ENCODE results near the gene PTDSS2.

PTDSS2 gene

GRCh38 chr11:490186-490929, 40.3 kb downstream of the PTDSS2 start:
- FAIRE-seq (no peak), DNase-seq (ENCODE audit: low spot score) (no peak)

- DNase-seq (ENCODE audit: low spot score) (no peak), FAIRE-seq (no peak)
Observed at GRCh38 chr11:490930-491260, 40.8 kb downstream of the PTDSS2 start.

GRCh38 chr11:491358-491757, 41.3 kb downstream of the PTDSS2 start:
- FAIRE-seq (no peak), DNase-seq (ENCODE audit: low spot score) (no peak)

- no peak for DNase-seq (ENCODE audit: low spot score)
- FAIRE-seq, result no peak
Observed at GRCh38 chr11:492427-493226, 42.5 kb downstream of the PTDSS2 start.

GRCh38 chr11:494761-495536, 44.9 kb downstream of the PTDSS2 start:
- no peak for DNase-seq (ENCODE audit: low spot score)
- FAIRE-seq, result no peak

GRCh38 chr11:495537-495931, 45.5 kb downstream of the PTDSS2 start:
- FAIRE-seq, result no peak
- no peak for DNase-seq (ENCODE audit: low spot score)

GRCh38 chr11:496834-497564, 46.9 kb downstream of the PTDSS2 start:
- no peak for FAIRE-seq
- no peak for DNase-seq (ENCODE audit: low spot score)

- FAIRE-seq, result no peak
- DNase-seq (ENCODE audit: low spot score), result no peak
Observed at GRCh38 chr11:497565-498296, 47.7 kb downstream of the PTDSS2 start.

- FAIRE-seq (no peak), DNase-seq (ENCODE audit: low spot score) (no peak)
Observed at GRCh38 chr11:498297-499181, 48.5 kb downstream of the PTDSS2 start.

- no peak for DNase-seq (ENCODE audit: low spot score)
- no peak for FAIRE-seq
Observed at GRCh38 chr11:499201-500076, 49.4 kb downstream of the PTDSS2 start.

GRCh38 chr11:501001-501682, 51.1 kb downstream of the PTDSS2 start:
- DNase-seq (ENCODE audit: low spot score), result no peak
- no peak for FAIRE-seq

GRCh38 chr11:501683-502287, 51.7 kb downstream of the PTDSS2 start:
- FAIRE-seq (no peak), DNase-seq (ENCODE audit: low spot score) (no peak)

- FAIRE-seq (no peak), DNase-seq (ENCODE audit: low spot score) (no peak)
Observed at GRCh38 chr11:502288-503178, 52.5 kb downstream of the PTDSS2 start.

GRCh38 chr11:503179-503981, 53.3 kb downstream of the PTDSS2 start:
- no peak for FAIRE-seq
- DNase-seq (ENCODE audit: low spot score), result no peak

GRCh38 chr11:504053-504993, 54.2 kb downstream of the PTDSS2 start:
- no peak for DNase-seq (ENCODE audit: low spot score)
- no peak for FAIRE-seq
